ES-I3 (cell line): Measurements from ENCODE around the gene NENF.
"Not testable (repeated sequence)": the region's sequence is repeated elsewhere in the genome, so short reads cannot be mapped to it uniquely, and the experiment has no call there.

Experiments used
- H3K36me3 ChIP-seq: 2 replicates; pipeline ENCODE4 v1.6.1; 2013; ENCODE audit warnings: mild to moderate bottlenecking, low read length, control low read depth, moderate library complexity; ENCODE audit not compliant: insufficient read depth
- H3K4me1 ChIP-seq: 2 replicates; pipeline ENCODE4 v1.6.1; 2013; ENCODE audit warnings: mild to moderate bottlenecking, control low read depth, low read length; ENCODE audit not compliant: insufficient read depth
- H3K9ac ChIP-seq: 2 replicates; pipeline ENCODE4 v1.6.1; 2013; ENCODE audit warnings: low read depth, mild to moderate bottlenecking, low read length, moderate library complexity
- H3K9me3 ChIP-seq: 2 replicates; pipeline ENCODE4 v1.6.1; 2013; ENCODE audit warnings: mild to moderate bottlenecking, low read length, moderate library complexity; ENCODE audit not compliant: control insufficient read depth, insufficient read depth

Gene NENF

GRCh38 chr1:212475831-212476230 is 43.1 kb downstream of the NENF start:
- not testable (repeated sequence) for H3K36me3 ChIP-seq, H3K9ac ChIP-seq, H3K9me3 ChIP-seq
- peaks cover 11% of the 10 kb centered on the region for H3K4me1 ChIP-seq

- no peak overlapping the region; the same call in 1 of the 2 replicates for H3K9ac ChIP-seq
- no peaks in the 10 kb centered on the region for H3K36me3 ChIP-seq
- no peaks in the 10 kb centered on the region for H3K9me3 ChIP-seq
- H3K4me1 ChIP-seq: peaks cover 11% of the 10 kb centered on the region
These were observed 44.4 kb downstream of the NENF start for GRCh38 chr1:212477014-212477679.

- no peak overlapping the region for H3K9ac ChIP-seq
- H3K9me3 ChIP-seq: no peaks in the 10 kb centered on the region
- peaks cover 11% of the 10 kb centered on the region for H3K4me1 ChIP-seq
- no peaks in the 10 kb centered on the region for H3K36me3 ChIP-seq
These were observed 45.2 kb downstream of the NENF start for GRCh38 chr1:212477680-212478466.

- Histone ChIP-seq H3K9me3 (no peaks in the 10 kb centered on the region), H3K9ac (no peak overlapping the region), H3K36me3 (no peaks in the 10 kb centered on the region), H3K4me1 (peaks cover 11% of the 10 kb centered on the region)
These were observed 45.8 kb downstream of the NENF start for GRCh38 chr1:212478467-212479025.

- Histone ChIP-seq H3K4me1 (peaks cover 11% of the 10 kb centered on the region), H3K9ac (no peak overlapping the region), H3K9me3 (no peaks in the 10 kb centered on the region), H3K36me3 (no peaks in the 10 kb centered on the region)
These were observed 46.5 kb downstream of the NENF start for GRCh38 chr1:212479188-212479587.

GRCh38 chr1:212480711-212481437 is 48.2 kb downstream of the NENF start:
- not testable (repeated sequence) for H3K9ac ChIP-seq, H3K9me3 ChIP-seq, H3K36me3 ChIP-seq
- peaks cover 18% of the 10 kb centered on the region for H3K4me1 ChIP-seq

- no peaks in the 10 kb centered on the region for H3K9me3 ChIP-seq
- no peak overlapping the region for H3K9ac ChIP-seq
- peaks cover 23% of the 10 kb centered on the region for H3K4me1 ChIP-seq
- no peaks in the 10 kb centered on the region for H3K36me3 ChIP-seq
These were observed 48.7 kb downstream of the NENF start for GRCh38 chr1:212481438-212481767.

GRCh38 chr1:212482006-212482636 is 49.4 kb downstream of the NENF start:
- no peaks in the 10 kb centered on the region for H3K9me3 ChIP-seq
- no peak overlapping the region for H3K9ac ChIP-seq
- H3K36me3 ChIP-seq: no peaks in the 10 kb centered on the region
- H3K4me1 ChIP-seq: peaks cover 26% of the 10 kb centered on the region

GRCh38 chr1:212482637-212483441 is 50.1 kb downstream of the NENF start:
- Histone ChIP-seq H3K9me3 (no peaks in the 10 kb centered on the region), H3K36me3 (no peaks in the 10 kb centered on the region), H3K4me1 (peaks cover 26% of the 10 kb centered on the region), H3K9ac (no peak overlapping the region)

GRCh38 chr1:212484701-212485570 is 52.2 kb downstream of the NENF start:
- H3K9ac ChIP-seq: no peak overlapping the region
- peaks cover 26% of the 10 kb centered on the region for H3K4me1 ChIP-seq
- H3K36me3 ChIP-seq: no peaks in the 10 kb centered on the region

GRCh38 chr1:212485571-212485912 is 52.8 kb downstream of the NENF start:
- Histone ChIP-seq H3K36me3 (no peaks in the 10 kb centered on the region), H3K4me1 (peaks cover 20% of the 10 kb centered on the region), H3K9me3 (no peaks in the 10 kb centered on the region), H3K9ac (no peak overlapping the region)

More at GRCh38 chr1:212484701-212485570, 52.2 kb downstream of the NENF start:
- no peaks in the 10 kb centered on the region for H3K9me3 ChIP-seq

GRCh38 chr1:212485913-212486618 is 53.3 kb downstream of the NENF start:
- Histone ChIP-seq H3K36me3 (no peaks in the 10 kb centered on the region), H3K4me1 (peaks cover 20% of the 10 kb centered on the region), H3K9me3 (no peaks in the 10 kb centered on the region), H3K9ac (no peak overlapping the region)
